ENCODE measurements around the gene TPD52L1.

DNA sequence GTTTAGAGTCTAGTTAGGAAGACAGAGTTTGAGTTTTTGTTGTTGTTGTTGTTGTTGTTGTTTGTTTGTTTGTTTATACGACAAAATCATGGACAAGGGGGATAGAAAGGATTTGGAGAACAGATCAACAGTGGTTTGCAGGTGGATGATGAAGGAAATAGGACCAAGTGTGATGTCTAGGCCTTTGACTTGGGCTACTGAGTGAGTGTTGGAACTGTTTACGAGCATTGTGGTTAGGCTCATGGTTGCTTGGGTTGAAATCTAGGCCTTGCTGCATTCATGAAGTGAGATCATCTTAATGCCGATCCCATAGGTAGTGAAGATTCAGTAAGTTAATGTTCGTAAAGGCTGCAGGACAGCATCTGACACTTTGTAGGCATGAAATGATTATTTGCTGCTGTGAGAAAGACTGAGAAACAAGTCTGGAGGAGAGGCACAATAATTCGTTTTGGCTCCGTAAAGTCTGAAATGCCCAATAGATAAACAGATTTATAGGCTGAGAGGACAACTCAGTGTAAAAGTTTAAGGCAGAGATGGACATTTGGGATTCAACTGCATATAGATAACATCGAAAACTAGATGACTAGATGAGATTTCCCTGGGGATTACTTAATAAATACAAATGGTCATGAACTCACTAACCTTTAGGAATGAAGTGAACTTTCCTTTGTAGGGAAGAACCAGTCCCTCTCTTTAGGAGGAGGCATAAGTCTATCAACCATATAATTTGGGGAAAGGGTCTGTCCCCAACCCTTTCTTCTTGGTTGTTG, 78.2 kb downstream of the TPD52L1 start:
- TF ChIP-seq, protein P1, sequence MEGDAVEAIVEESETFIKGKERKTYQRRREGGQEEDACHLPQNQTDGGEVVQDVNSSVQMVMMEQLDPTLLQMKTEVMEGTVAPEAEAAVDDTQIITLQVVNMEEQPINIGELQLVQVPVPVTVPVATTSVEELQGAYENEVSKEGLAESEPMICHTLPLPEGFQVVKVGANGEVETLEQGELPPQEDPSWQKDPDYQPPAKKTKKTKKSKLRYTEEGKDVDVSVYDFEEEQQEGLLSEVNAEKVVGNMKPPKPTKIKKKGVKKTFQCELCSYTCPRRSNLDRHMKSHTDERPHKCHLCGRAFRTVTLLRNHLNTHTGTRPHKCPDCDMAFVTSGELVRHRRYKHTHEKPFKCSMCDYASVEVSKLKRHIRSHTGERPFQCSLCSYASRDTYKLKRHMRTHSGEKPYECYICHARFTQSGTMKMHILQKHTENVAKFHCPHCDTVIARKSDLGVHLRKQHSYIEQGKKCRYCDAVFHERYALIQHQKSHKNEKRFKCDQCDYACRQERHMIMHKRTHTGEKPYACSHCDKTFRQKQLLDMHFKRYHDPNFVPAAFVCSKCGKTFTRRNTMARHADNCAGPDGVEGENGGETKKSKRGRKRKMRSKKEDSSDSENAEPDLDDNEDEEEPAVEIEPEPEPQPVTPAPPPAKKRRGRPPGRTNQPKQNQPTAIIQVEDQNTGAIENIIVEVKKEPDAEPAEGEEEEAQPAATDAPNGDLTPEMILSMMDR (IDR thresholded peaks at IDR 0.05): no peak
- no peak for TF ChIP-seq POLR2A (IDR thresholded peaks at IDR 0.05)
